Epithelial cell of esophagus (primary cell): ENCODE measurements around the gene NCOA7.
"Not testable (repeated sequence)": the region's sequence is repeated elsewhere in the genome, so short reads cannot be mapped to it uniquely, and the experiment has no call there.

ENCODE experiments used
- DNase-seq: peaks from one replicate; pipeline ENCODE4 v3.0.0; 2010; ENCODE audit warnings: low read depth
- H3K4me3 ChIP-seq: 2 replicates; pipeline ENCODE4 v1.5.1; 2011; ENCODE audit warnings: mild to moderate bottlenecking, low read length, control low read depth
- TF ChIP-seq, protein P1 (sequence below): IDR thresholded peaks from 2 replicates; pipeline ENCODE4 v1.5.1; 2011; ENCODE audit warnings: low read depth, mild to moderate bottlenecking, low read length, control low read depth, inconsistent platforms; ENCODE audit not compliant: insufficient read depth; ENCODE audit errors: missing control alignments

Gene NCOA7

DNA sequence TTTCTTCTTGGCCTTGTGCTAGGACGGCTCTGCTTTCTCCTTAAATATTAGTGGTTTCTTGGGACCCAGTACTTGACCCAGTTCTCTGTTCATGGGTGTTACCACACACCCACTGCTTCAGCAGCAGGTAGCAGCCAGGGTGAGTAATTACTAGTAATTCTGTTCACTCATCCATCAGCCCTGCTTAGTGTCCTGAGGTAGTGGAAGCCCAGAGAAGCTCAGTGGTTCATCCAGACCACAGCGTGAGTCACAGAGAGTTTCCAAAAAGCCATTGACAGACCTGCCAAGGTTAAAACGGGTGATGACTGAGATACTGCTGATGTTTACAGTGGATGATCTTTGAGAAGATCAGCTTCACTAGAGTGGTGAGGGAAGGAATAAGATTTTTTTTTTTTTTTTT is 114.1 kb downstream of the NCOA7 start:
- peak; percentile 98 for DNase-seq
- no peak overlapping the region for H3K4me3 ChIP-seq
- TF ChIP-seq, protein P1, sequence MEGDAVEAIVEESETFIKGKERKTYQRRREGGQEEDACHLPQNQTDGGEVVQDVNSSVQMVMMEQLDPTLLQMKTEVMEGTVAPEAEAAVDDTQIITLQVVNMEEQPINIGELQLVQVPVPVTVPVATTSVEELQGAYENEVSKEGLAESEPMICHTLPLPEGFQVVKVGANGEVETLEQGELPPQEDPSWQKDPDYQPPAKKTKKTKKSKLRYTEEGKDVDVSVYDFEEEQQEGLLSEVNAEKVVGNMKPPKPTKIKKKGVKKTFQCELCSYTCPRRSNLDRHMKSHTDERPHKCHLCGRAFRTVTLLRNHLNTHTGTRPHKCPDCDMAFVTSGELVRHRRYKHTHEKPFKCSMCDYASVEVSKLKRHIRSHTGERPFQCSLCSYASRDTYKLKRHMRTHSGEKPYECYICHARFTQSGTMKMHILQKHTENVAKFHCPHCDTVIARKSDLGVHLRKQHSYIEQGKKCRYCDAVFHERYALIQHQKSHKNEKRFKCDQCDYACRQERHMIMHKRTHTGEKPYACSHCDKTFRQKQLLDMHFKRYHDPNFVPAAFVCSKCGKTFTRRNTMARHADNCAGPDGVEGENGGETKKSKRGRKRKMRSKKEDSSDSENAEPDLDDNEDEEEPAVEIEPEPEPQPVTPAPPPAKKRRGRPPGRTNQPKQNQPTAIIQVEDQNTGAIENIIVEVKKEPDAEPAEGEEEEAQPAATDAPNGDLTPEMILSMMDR: no peak

DNA sequence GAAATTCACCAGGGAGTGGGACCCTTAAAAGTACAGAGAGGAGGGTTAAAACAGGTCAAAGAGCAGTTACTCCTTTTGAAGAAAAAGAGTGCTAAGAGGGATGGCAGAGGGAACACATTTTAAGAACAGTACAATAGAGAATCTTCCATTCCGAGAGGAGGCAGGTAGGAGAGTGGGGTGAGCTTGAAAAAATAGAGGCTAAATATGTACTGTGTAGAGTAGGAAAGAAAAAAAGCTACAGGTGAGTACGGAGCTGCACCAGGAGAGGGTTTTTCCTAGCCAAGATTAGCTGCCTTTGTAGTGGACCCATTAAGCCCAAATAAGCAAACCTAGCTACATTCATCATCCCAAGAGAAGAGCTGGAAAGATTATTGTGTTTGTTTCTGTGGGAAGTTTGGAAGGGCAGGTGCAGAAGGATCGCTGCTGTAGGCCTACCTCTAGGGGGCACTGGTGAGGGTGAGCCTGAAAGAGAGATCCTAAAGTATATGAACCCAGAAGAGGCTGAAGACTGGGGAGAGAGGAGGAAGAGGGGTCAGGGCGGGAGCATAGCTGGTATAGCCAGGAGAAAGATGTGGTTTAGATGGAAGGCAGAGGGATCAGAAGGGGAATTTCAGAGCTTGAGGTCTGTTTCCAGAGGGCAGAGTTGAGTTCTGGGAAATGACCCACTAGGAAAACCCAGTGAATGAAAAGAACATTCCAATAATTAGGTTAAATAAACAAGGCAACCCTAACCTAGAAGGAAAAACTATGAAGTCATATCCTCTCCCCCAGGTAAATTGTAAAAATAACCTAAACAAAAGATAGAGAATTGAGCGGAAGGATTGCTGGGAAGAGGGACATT is 115.6 kb downstream of the NCOA7 start:
- DNase-seq: peak; percentile 51
- TF ChIP-seq, protein P1: peak; percentile 74
- no peak overlapping the region for H3K4me3 ChIP-seq

DNA sequence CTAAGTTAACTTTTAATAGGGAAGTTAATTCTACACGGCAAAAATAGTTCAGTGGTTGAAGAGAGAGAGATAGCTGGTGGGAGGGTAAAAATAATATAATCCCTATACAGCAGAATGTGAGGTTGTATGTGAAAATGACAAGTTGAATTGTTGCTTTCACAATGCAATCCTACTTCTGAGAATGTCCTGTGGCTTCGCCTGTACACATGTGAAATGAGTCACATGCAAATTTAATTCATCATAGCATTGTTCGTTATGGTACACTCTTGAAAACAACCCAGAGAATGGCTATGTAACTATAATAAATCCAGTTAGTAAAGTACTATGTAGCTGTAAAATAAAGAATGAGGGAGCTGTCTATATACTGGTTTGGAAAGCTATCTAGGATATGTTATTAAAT is 119.8 kb downstream of the NCOA7 start:
- peak; percentile 79 for DNase-seq
- no peak overlapping the region for H3K4me3 ChIP-seq
- TF ChIP-seq, protein P1: no peak

DNA sequence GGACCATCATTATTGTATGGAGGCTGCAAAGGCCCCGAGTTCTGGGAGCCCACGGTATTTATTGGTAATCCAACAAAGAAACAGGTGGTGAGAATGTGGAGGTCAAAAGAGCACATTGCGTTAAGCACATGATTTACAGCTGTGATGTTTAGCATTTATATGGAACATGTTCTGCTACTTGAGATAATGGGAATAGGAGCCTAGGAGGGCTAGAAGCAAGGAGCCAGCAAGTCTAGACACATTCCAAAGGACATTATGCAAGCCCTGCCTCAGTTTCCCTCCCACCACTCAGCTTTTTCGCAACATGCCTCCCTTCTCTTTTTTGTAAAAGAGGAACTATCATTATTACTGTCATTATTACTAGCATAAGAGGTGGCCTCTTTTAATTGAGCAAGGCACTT is 120.3 kb downstream of the NCOA7 start:
- DNase-seq, H3K4me3 ChIP-seq: not testable (repeated sequence)

DNA sequence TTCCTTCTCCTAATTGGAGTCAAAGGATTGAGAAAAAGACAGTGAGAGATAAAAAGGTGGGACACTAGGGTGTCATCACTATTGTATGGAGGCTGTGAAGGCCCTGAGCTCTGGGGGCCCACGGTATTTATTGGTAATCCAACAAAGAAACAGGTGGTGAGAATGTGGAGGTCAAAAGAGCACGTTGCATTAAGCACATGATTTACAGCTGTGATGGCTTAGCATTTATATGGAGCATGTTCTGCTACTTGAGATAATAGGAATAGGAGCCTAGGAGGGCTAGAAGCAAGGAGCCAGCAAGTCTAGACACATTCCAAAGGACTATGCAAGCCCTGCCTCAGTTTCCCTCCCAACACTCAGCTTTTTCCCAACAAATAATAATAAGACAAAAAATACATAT is 121.7 kb downstream of the NCOA7 start:
- H3K4me3 ChIP-seq, DNase-seq: not testable (repeated sequence)

DNA sequence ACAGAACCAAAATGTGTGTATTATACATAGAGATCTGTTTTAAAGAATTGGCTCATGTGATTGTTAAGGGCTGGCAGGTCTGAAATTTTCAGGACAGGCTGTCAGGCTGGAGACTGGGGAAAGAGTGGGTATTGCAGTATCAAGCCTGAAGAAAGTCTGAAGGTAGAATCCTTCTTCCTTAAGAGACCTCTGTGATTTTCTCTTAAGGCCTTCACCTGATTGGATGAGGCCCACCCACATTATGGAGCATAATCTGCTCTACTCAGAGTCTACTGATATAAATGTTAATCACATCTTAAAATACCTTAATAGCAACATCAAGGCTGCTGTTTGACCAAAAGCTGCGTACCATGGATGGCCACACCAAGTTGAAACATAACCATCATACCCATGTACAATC is 122.4 kb downstream of the NCOA7 start:
- TF ChIP-seq, protein P1: no peak
- H3K4me3 ChIP-seq: no peak overlapping the region
- no peak for DNase-seq

DNA sequence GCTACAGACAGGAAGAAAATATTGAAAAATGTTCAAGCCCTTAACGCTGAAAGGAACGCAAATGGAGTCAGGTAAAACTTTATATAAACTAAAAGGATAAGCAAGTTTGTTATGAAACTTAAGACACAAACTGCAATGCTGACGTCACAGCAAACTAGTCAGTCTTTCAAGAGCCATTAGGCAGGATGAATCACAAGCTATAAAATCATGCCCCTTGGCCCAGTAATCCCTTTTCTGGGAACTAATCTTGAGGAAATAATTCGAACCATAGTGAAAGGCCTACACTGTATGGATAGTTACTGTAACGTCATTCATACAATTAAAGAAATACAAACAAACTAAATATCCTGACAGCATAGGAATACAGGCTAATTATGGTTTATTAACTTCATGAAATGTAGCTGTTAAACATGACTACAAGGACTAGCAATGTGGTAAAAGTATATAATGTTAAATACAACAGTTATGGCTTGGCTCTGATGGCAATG is 123.1 kb downstream of the NCOA7 start:
- H3K4me3 ChIP-seq: no peak overlapping the region
- TF ChIP-seq, protein P1: no peak
- DNase-seq: peak; percentile 96

DNA sequence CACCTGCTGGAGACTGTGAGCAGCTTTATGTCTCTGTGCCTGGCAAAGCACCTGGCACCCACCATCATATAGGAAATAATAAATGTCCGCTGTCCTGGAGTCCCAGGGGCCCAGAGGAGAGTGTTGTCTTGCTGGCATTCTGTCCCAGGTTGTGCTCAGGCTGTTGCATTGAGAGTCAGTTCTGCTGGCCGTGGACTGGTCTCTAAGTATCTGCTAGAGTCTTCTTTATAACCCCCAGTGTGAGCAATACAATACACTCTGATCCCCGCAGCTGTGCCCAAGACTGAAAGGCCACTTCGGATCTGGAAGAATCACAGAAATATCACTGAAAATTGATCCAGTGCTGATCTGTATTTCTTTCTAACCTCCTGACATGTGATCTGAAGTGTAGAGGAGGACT is 127.5 kb downstream of the NCOA7 start:
- TF ChIP-seq, protein P1: no peak

More for the DNA sequence above, 127.5 kb downstream of the NCOA7 start:
- no peak overlapping the region for H3K4me3 ChIP-seq
- DNase-seq: no peak
